ENCODE measurements around the gene DPM2. TPM values are rescaled to one million over a fixed set of nuclear protein-coding genes. Genes with fewer than 3 reads are reported as not detected.

Gene DPM2
- polyA plus RNA-seq, 1 donor from 2014 or later: 44.9 TPM

GRCh38 chr9:127941961-127942215 lies 4.2 kb upstream of the DPM2 start:
- Mint-ChIP-seq H3K36me3 (peaks cover 3% of the 10 kb centered on the region), H3K27me3 (no peaks in the 10 kb centered on the region), H3K4me3 (peak overlapping the region in 2 of 4 donors; percentile 17 to 20), H3K27ac (peak overlapping the region; percentile 73 to 98 (median 78)), H3K4me1 (peaks cover 19 to 28% (median 26%) of the 10 kb centered on the region in 3 donors), H3K9me3 (no peaks in the 10 kb centered on the region)

GRCh38 chr9:127941062-127941960 lies 3.7 kb upstream of the DPM2 start:
- H3K27me3 Mint-ChIP-seq: no peaks in the 10 kb centered on the region
- H3K9me3 Mint-ChIP-seq: no peaks in the 10 kb centered on the region
- peaks cover 3% of the 10 kb centered on the region for H3K36me3 Mint-ChIP-seq
- peaks cover 20 to 34% (median 31%) of the 10 kb centered on the region in 3 donors for H3K4me1 Mint-ChIP-seq
- peak overlapping the region; percentile 73 to 98 (median 78) for H3K27ac Mint-ChIP-seq
- H3K4me3 Mint-ChIP-seq: peak overlapping the region in 3 of 4 donors; percentile 17 to 71 (median 27)

GRCh38 chr9:127940593-127940992 lies 2.9 kb upstream of the DPM2 start:
- peak overlapping the region; percentile 17 to 71 (median 32) for H3K4me3 Mint-ChIP-seq
- H3K27ac Mint-ChIP-seq: peak overlapping the region; percentile 60 to 98 (median 63)
- no peaks in the 10 kb centered on the region for H3K27me3 Mint-ChIP-seq
- H3K9me3 Mint-ChIP-seq: no peaks in the 10 kb centered on the region
- peaks cover 3% of the 10 kb centered on the region for H3K36me3 Mint-ChIP-seq
- peaks cover 27 to 41% (median 36%) of the 10 kb centered on the region in 3 donors for H3K4me1 Mint-ChIP-seq

- Mint-ChIP-seq H3K4me3 (peak overlapping the region; percentile 62 to 96 (median 86)), H3K9me3 (peaks cover 0 to 2% (median 0%) of the 10 kb centered on the region in 3 donors), H3K27me3 (no peaks in the 10 kb centered on the region), H3K4me1 (peaks cover 24 to 37% (median 31%) of the 10 kb centered on the region in 3 donors), H3K27ac (peak overlapping the region; percentile 98 to 99 (median 98)), H3K36me3 (peaks cover 3% of the 10 kb centered on the region)
These were observed 640 bp upstream of the DPM2 start for GRCh38 chr9:127938298-127938690.

GRCh38 chr9:127937056-127937387 lies 632 bp downstream of the DPM2 start:
- H3K4me1 Mint-ChIP-seq: peaks cover 24 to 31% (median 30%) of the 10 kb centered on the region in 3 donors
- peak overlapping the region; percentile 91 to 97 (median 95) for H3K4me3 Mint-ChIP-seq
- H3K27ac Mint-ChIP-seq: peak overlapping the region; percentile 98 to 99 (median 98)
- peaks cover 0 to 2% (median 0%) of the 10 kb centered on the region in 3 donors for H3K9me3 Mint-ChIP-seq
- H3K36me3 Mint-ChIP-seq: peaks cover 1% of the 10 kb centered on the region
- no peaks in the 10 kb centered on the region for H3K27me3 Mint-ChIP-seq

- peak overlapping the region in 2 of 3 donors; percentile 98 for H3K27ac Mint-ChIP-seq
- no peaks in the 10 kb centered on the region for H3K27me3 Mint-ChIP-seq
- H3K4me1 Mint-ChIP-seq: peaks cover 25 to 36% (median 34%) of the 10 kb centered on the region in 3 donors
- peaks cover 0 to 2% (median 0%) of the 10 kb centered on the region in 3 donors for H3K9me3 Mint-ChIP-seq
- peaks cover 2% of the 10 kb centered on the region for H3K36me3 Mint-ChIP-seq
- H3K4me3 Mint-ChIP-seq: peak overlapping the region; percentile 91 to 97 (median 95)
These were observed 1.3 kb downstream of the DPM2 start for GRCh38 chr9:127936347-127936852.

- Mint-ChIP-seq H3K27me3 (no peaks in the 10 kb centered on the region), H3K36me3 (peaks cover 2% of the 10 kb centered on the region), H3K27ac (peak overlapping the region; percentile 72 to 98 (median 98)), H3K9me3 (peaks cover 0 to 2% (median 0%) of the 10 kb centered on the region in 3 donors), H3K4me3 (peak overlapping the region in 3 of 4 donors; percentile 49 to 94 (median 74)), H3K4me1 (peaks cover 31 to 42% (median 39%) of the 10 kb centered on the region in 3 donors)
These were observed 1.9 kb downstream of the DPM2 start for GRCh38 chr9:127935765-127936221.

- Mint-ChIP-seq H3K27me3 (no peaks in the 10 kb centered on the region), H3K4me3 (peak overlapping the region in 1 of 4 donors; percentile 94), H3K27ac (peak overlapping the region in 2 of 3 donors; percentile 98), H3K9me3 (peaks cover 0 to 2% (median 0%) of the 10 kb centered on the region in 3 donors), H3K36me3 (peaks cover 2% of the 10 kb centered on the region), H3K4me1 (peaks cover 31 to 43% (median 41%) of the 10 kb centered on the region in 3 donors)
These were observed 2.7 kb downstream of the DPM2 start for GRCh38 chr9:127934986-127935385.

GRCh38 chr9:127934248-127934647 lies 3.4 kb downstream of the DPM2 start:
- Mint-ChIP-seq H3K27ac (peak overlapping the region in 2 of 3 donors; percentile 87 to 98), H3K4me3 (peak overlapping the region in 2 of 4 donors; percentile 76 to 88), H3K27me3 (no peaks in the 10 kb centered on the region), H3K9me3 (peaks cover 0 to 2% (median 0%) of the 10 kb centered on the region in 3 donors), H3K36me3 (peaks cover 2% of the 10 kb centered on the region), H3K4me1 (peaks cover 31 to 47% (median 43%) of the 10 kb centered on the region in 3 donors)

- peaks cover 18 to 29% (median 28%) of the 10 kb centered on the region in 3 donors for H3K4me1 Mint-ChIP-seq
- peaks cover 2% of the 10 kb centered on the region for H3K36me3 Mint-ChIP-seq
- peaks cover 1% of the 10 kb centered on the region for H3K27me3 Mint-ChIP-seq
- H3K4me3 Mint-ChIP-seq: peak overlapping the region; percentile 76 to 94 (median 87)
- H3K27ac Mint-ChIP-seq: peak overlapping the region; percentile 83 to 98 (median 94)
- H3K9me3 Mint-ChIP-seq: peaks cover 0 to 2% (median 0%) of the 10 kb centered on the region in 3 donors
These were observed 6.4 kb downstream of the DPM2 start for GRCh38 chr9:127931092-127931881.

GRCh38 chr9:127930231-127931091 lies 7.2 kb downstream of the DPM2 start, which contains the start of gene PIP5KL1:
Gene PIP5KL1, minus strand, starts transcription at chr9:127930777. Its CDS starts 25 bp downstream, at chr9:127930752.
- Mint-ChIP-seq H3K27ac (peak within 1 kb of the TSS; percentile 83 to 98 (median 94)), H3K36me3 (peaks cover 2% of the 10 kb centered on the region), H3K4me3 (peak within 1 kb of the TSS; percentile 76 to 94 (median 87)), H3K27me3 (peaks cover 1% of the 10 kb centered on the region), H3K9me3 (peaks cover 0 to 2% (median 0%) of the 10 kb centered on the region in 3 donors), H3K4me1 (peaks cover 11 to 22% (median 19%) of the 10 kb centered on the region in 3 donors)

GRCh38 chr9:127929625-127929979 lies 8.1 kb downstream of the DPM2 start:
- Mint-ChIP-seq H3K36me3 (peaks cover 4% of the 10 kb centered on the region), H3K27ac (peak overlapping the region in 2 of 3 donors; percentile 31 to 76), H3K9me3 (peaks cover 0 to 2% (median 0%) of the 10 kb centered on the region in 3 donors), H3K4me3 (peak overlapping the region; percentile 70 to 89 (median 80)), H3K4me1 (peaks cover 11 to 22% (median 18%) of the 10 kb centered on the region in 3 donors), H3K27me3 (peaks cover 1% of the 10 kb centered on the region)

- peak overlapping the region in 2 of 3 donors; percentile 31 to 76 for H3K27ac Mint-ChIP-seq
- H3K27me3 Mint-ChIP-seq: peaks cover 1% of the 10 kb centered on the region
- H3K36me3 Mint-ChIP-seq: peaks cover 4% of the 10 kb centered on the region
- H3K4me3 Mint-ChIP-seq: peak overlapping the region; percentile 48 to 85 (median 62)
- H3K4me1 Mint-ChIP-seq: peaks cover 7 to 22% (median 18%) of the 10 kb centered on the region in 3 donors
- H3K9me3 Mint-ChIP-seq: no peaks in the 10 kb centered on the region
These were observed 8.7 kb downstream of the DPM2 start for GRCh38 chr9:127928676-127929624.

Measured in IgD-negative memory B cell (primary cell).